Measurements from ENCODE around the gene NXPH4. TPM values are rescaled to one million over a fixed set of nuclear protein-coding genes. Genes with fewer than 3 reads are reported as not detected.
A peak's percentile ranks its signal among the peaks of the same experiment; 100 is the strongest.

NXPH4 gene
- total RNA-seq, 1 experiment from 2014 or later = 20.3 TPM

DNA sequence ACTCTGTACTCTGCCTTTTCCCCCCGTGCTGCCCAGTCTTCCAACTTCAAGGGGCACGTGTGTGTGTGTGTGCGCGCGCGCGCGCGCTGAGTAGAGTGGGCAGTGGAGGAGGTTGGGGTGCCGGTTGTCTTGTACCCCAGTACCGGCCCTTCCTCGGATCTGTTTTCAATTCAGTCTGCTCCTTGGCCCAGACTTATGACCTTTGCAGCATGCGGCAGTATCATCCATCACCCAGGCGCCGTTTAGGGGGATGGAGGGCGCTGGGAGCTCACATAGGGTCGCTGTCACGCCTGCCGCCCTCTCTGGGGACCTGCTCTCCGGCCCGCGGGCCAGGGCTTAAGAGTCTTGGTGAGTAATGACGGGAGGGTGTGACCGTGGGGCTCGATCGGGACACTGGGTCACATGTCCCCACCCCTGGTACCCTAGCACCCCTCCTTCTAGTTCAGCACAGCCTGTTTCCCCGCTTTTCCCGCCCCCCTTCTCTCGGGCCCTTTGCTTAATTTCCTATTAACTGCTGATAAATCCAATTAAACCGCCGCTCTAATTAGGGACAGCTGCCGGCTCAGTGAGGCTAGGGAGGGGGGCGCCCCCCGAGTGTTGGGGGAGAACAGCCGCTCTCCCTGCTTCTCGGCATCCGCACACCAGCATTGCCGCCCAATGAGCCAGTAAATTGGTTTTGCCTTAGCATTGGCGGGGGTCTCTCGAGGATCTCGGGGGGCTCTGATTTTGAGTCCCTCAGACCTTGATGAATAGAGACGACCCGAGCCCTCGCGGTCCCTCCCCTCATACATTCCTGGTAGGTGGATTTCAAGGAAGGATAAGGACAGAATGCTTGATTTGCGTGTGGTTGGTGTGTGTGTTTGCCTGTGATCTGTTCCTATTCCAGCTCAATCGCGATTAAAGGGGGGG is 25.1 kb downstream of the NXPH4 start:
- TF ChIP-seq, protein P1, sequence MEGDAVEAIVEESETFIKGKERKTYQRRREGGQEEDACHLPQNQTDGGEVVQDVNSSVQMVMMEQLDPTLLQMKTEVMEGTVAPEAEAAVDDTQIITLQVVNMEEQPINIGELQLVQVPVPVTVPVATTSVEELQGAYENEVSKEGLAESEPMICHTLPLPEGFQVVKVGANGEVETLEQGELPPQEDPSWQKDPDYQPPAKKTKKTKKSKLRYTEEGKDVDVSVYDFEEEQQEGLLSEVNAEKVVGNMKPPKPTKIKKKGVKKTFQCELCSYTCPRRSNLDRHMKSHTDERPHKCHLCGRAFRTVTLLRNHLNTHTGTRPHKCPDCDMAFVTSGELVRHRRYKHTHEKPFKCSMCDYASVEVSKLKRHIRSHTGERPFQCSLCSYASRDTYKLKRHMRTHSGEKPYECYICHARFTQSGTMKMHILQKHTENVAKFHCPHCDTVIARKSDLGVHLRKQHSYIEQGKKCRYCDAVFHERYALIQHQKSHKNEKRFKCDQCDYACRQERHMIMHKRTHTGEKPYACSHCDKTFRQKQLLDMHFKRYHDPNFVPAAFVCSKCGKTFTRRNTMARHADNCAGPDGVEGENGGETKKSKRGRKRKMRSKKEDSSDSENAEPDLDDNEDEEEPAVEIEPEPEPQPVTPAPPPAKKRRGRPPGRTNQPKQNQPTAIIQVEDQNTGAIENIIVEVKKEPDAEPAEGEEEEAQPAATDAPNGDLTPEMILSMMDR (conservative IDR thresholded peaks at IDR 0.05) = no peak
- TF ChIP-seq EZH2 (IDR thresholded peaks at IDR 0.05; ENCODE audit: low read depth) = no peak
- CTCF ChIA-PET = interaction anchor here (0.6 to 2.5 kb wide), 7 partner anchors 12 to 272 kb away, joined by 3 to 25 read pairs (median 4); partner anchors contain the start of gene SHMT2
- H3K9me2 ChIP-seq (ENCODE audit: insufficient read depth) = no peaks in the 10 kb centered on the region
- H3K79me2 ChIP-seq (ENCODE audit: low read depth) = no peaks in the 10 kb centered on the region
- peaks cover 60% of the 10 kb centered on the region for H3F3A ChIP-seq (ENCODE audit: insufficient read depth, low read depth)
- peak overlapping the region; percentile 99; the same call in 1 of the 2 replicates for H3K4me2 ChIP-seq
- POLR2A ChIA-PET (ENCODE audit: unreplicated experiment) = no interaction called here
- peaks cover 22% of the 10 kb centered on the region; the same call in 1 of the 2 replicates for H3K4me1 ChIP-seq (replicated peaks; ENCODE audit: insufficient read depth)
- BruUV-seq (replicated peaks) = no TSS peak
- no peaks in the 10 kb centered on the region for H3K9me3 ChIP-seq (ENCODE audit: insufficient read depth, low read depth)
- H2AFZ ChIP-seq = no peak overlapping the region
- H3K36me3 ChIP-seq (ENCODE audit: low read depth) = no peaks in the 10 kb centered on the region
- intact Hi-C loops (cut with micrococcal nuclease; ENCODE audit: unreplicated experiment) = loop anchor here (5.0 to 10.0 kb wide), 3 partner anchors 59 to 487 kb away; partner anchors contain the start of genes PRIM1 and STAT6
- H3K4me3 ChIP-seq = no peak overlapping the region
- no peak overlapping the region for H3K27ac ChIP-seq
- H4K20me1 ChIP-seq (ENCODE audit: insufficient read depth) = no peaks in the 10 kb centered on the region
- peaks cover 30% of the 10 kb centered on the region for H3K27me3 ChIP-seq (ENCODE audit: insufficient read depth, low read depth)
- DNase-seq = no peak

DNA sequence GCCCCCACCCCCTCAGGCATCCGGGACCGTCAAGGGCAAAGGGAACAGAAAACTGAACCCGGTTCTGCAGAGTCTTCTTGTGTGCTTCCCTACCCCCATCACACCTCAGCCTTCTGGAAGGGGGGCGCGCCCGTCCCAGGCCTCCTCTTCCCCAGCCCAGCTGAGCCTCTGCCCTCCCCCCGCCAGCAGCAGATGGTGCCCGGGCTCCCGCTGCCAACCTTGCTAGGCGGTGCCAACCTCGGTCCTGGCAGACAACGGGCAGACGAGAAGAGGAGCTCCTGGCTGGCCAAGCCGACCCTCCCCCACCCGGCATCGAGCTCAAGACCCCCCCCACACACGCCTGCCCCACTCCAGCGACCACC is 25.7 kb downstream of the NXPH4 start:
- Histone ChIP-seq H3K9me2 (ENCODE audit: insufficient read depth) (no peaks in the 10 kb centered on the region), H3K4me3 (peak overlapping the region; percentile 66), H3K79me2 (ENCODE audit: low read depth) (no peaks in the 10 kb centered on the region), H2AFZ (no peak overlapping the region), H3K27me3 (ENCODE audit: insufficient read depth, low read depth) (peaks cover 30% of the 10 kb centered on the region), H3K9me3 (ENCODE audit: insufficient read depth, low read depth) (no peaks in the 10 kb centered on the region), H3K4me2 (peak overlapping the region; percentile 99), H3K4me1 (replicated peaks; ENCODE audit: insufficient read depth) (peaks cover 17% of the 10 kb centered on the region; the same call in 1 of the 2 replicates), H3F3A (ENCODE audit: insufficient read depth, low read depth) (peaks cover 54% of the 10 kb centered on the region), H4K20me1 (ENCODE audit: insufficient read depth) (no peaks in the 10 kb centered on the region), H3K27ac (no peak overlapping the region), H3K36me3 (ENCODE audit: low read depth) (no peaks in the 10 kb centered on the region)
- POLR2A ChIA-PET (ENCODE audit: unreplicated experiment) = interaction anchor here (0.6 kb wide), 1 partner anchor 130 kb away, joined by 8 read pairs; no protein-coding TSS in a partner anchor
- intact Hi-C loops (cut with micrococcal nuclease; ENCODE audit: unreplicated experiment) = loop anchor here (5.0 to 10.0 kb wide), 3 partner anchors 60 to 488 kb away; partner anchors contain the start of genes PRIM1 and STAT6
- CTCF ChIA-PET = interaction anchor here (0.6 to 2.5 kb wide), 9 partner anchors 13 to 1195 kb away, joined by 3 to 25 read pairs (median 4); partner anchors contain the start of gene SHMT2
- no peak for TF ChIP-seq EZH2 (IDR thresholded peaks at IDR 0.05; ENCODE audit: low read depth)
- TF ChIP-seq, protein P1 (conservative IDR thresholded peaks at IDR 0.05) = no peak
- BruUV-seq (replicated peaks) = no TSS peak
- no peak for DNase-seq

DNA sequence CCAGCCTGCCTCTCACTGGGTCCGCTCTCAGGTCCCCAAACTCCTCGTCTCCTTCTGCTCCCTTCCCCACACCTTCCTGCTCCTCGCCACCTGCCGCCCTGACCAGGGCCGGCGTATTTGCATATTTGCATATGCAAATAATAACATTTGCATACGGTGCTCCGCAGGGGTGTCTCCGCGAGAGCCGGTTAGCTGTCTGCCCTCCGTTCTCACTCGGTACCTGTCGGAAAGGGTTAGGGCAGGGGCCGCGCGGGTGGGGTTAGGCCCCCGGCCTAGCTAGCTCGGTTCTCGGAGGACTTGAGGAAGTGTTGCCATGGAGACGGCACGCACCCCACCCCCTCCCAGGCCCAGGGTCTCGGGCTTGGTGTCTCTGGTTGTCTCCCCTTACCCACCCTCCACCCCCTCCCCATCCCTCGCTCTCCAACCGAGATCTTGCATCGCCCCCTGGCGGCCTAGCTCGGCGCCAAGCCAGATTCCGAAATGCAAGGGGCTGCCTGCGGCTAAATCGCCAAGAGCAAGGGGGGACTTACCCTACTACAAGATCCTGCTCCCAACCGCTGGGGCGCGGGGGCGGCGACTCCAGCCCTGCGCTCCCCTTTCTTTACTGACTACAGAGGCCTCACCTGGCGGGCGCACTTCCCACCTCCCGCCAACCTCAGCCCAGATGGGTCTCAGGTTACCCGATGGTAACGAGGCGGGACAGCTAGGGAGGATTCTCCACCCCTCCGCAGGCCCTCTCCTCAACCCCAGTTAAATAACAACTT is 26.3 kb downstream of the NXPH4 start:
- intact Hi-C loops (cut with micrococcal nuclease; ENCODE audit: unreplicated experiment) = loop anchor here (1.0 to 10.0 kb wide), 6 partner anchors 30 to 488 kb away; partner anchors contain the start of genes PRIM1 and STAT6
- peak overlapping the region; percentile 66 for H3K4me3 ChIP-seq
- no peaks in the 10 kb centered on the region for H3K9me2 ChIP-seq (ENCODE audit: insufficient read depth)
- H2AFZ ChIP-seq = peak overlapping the region; percentile 70; the same call in 1 of the 2 replicates
- ChIA-PET POLR2A (ENCODE audit: unreplicated experiment) (interaction anchor here (0.6 to 0.7 kb wide), 3 partner anchors 119 to 131 kb away, joined by 8 to 15 read pairs (median 12); partner anchors contain the start of gene STAT6), CTCF (interaction anchor here (0.6 to 2.5 kb wide), 13 partner anchors 13 to 1196 kb away, joined by 3 to 25 read pairs (median 4); partner anchors contain the start of gene SHMT2)
- H3K27me3 ChIP-seq (ENCODE audit: insufficient read depth, low read depth) = peaks cover 30% of the 10 kb centered on the region
- TF ChIP-seq EZH2 (IDR thresholded peaks at IDR 0.05; ENCODE audit: low read depth) = no peak
- TF ChIP-seq, protein P1 (conservative IDR thresholded peaks at IDR 0.05) = peak; percentile 83
- no peaks in the 10 kb centered on the region for H4K20me1 ChIP-seq (ENCODE audit: insufficient read depth)
- no peaks in the 10 kb centered on the region for H3K79me2 ChIP-seq (ENCODE audit: low read depth)
- H3K4me1 ChIP-seq (replicated peaks; ENCODE audit: insufficient read depth) = 0 out of 2 replicates have a peak, but pooled peaks cover 12% of the 10 kb centered on the region
- H3K27ac ChIP-seq = no peak overlapping the region
- DNase-seq = peak; percentile 65 to 71
- no peaks in the 10 kb centered on the region for H3K36me3 ChIP-seq (ENCODE audit: low read depth)
- no TSS peak for BruUV-seq (replicated peaks)
- H3K9me3 ChIP-seq (ENCODE audit: insufficient read depth, low read depth) = no peaks in the 10 kb centered on the region
- H3F3A ChIP-seq (ENCODE audit: insufficient read depth, low read depth) = peaks cover 48% of the 10 kb centered on the region; the same call in 1 of the 2 replicates
- peak overlapping the region; percentile 99 for H3K4me2 ChIP-seq

Data from PC-9 (cell line).